GM23338 (cell line): ENCODE measurements around the gene ALDH1A1.

Experiments used
- CREB1 ChIP-seq: fragments of 250-450 bp; sonication (Bioruptor Pico); IDR thresholded peaks from 2 replicates; pipeline ENCODE4 v1.5.0; 2020; ENCODE audit warnings: low read depth, mild to moderate bottlenecking, moderate library complexity
- JUNB ChIP-seq: IDR thresholded peaks from one replicate; pipeline ENCODE4 v1.6.1; 2016; ENCODE audit warnings: antibody characterized with exemption; ENCODE audit not compliant: unreplicated experiment
- POLR2AphosphoS5 ChIP-seq: IDR thresholded peaks from 2 replicates; pipeline ENCODE4 v1.6.1; 2016; ENCODE audit warnings: antibody characterized with exemption, low read depth
- ZNF331 ChIP-seq: fragments of 250-450 bp; sonication (Bioruptor Pico); IDR thresholded peaks from 2 replicates; pipeline ENCODE4 v1.5.0; 2020; ENCODE audit warnings: low read depth, mild to moderate bottlenecking, moderate library complexity
- TF ChIP-seq, protein P1 (sequence below), 2 experiments: fragments of 200-600 bp in 1 of 2; sonication (generic) in 1 of 2; conservative IDR thresholded peaks; 2 replicates each; pipeline versions ENCODE4 v1.5.1 to v1.6.1; 2016 to 2017; ENCODE audit warnings: antibody characterized with exemption in 2 of 2, low read depth in 2 of 2, mild to moderate bottlenecking in 2 of 2, moderate library complexity in 1 of 2
- TF ChIP-seq, protein P2 (sequence below): IDR thresholded peaks from 2 replicates; pipeline ENCODE4 v1.6.1; 2016; ENCODE audit warnings: antibody characterized with exemption
- TF ChIP-seq, protein P3 (sequence below): IDR thresholded peaks from one replicate; pipeline ENCODE4 v1.6.1; 2018; ENCODE audit warnings: antibody characterized with exemption; ENCODE audit not compliant: unreplicated experiment

DNA sequence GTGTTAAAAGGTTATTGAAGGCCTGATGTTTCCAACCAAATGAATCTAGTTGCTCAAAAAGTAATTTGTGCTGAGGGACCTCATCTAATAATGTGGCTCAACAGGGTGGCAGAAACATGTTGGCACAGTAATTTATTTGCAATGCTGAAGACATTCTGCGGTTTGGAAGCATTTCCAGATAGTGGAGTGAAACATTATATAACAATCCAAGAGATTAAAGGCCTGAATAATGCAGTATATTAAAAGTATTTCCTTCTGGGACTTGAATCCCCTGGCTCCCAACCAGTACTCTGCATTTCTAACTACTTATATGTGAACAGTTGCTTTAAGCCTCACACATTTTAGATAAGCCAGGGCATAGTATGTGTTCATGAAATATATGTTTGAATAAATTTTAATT lies 25.9 kb upstream of the ALDH1A1 start:
- TF ChIP-seq, protein P1, sequence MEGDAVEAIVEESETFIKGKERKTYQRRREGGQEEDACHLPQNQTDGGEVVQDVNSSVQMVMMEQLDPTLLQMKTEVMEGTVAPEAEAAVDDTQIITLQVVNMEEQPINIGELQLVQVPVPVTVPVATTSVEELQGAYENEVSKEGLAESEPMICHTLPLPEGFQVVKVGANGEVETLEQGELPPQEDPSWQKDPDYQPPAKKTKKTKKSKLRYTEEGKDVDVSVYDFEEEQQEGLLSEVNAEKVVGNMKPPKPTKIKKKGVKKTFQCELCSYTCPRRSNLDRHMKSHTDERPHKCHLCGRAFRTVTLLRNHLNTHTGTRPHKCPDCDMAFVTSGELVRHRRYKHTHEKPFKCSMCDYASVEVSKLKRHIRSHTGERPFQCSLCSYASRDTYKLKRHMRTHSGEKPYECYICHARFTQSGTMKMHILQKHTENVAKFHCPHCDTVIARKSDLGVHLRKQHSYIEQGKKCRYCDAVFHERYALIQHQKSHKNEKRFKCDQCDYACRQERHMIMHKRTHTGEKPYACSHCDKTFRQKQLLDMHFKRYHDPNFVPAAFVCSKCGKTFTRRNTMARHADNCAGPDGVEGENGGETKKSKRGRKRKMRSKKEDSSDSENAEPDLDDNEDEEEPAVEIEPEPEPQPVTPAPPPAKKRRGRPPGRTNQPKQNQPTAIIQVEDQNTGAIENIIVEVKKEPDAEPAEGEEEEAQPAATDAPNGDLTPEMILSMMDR (conservative IDR thresholded peaks at IDR 0.05; ENCODE audit: low read depth in 2 of 2): no peak
- no peak for TF ChIP-seq POLR2AphosphoS5
- TF ChIP-seq, protein P2, sequence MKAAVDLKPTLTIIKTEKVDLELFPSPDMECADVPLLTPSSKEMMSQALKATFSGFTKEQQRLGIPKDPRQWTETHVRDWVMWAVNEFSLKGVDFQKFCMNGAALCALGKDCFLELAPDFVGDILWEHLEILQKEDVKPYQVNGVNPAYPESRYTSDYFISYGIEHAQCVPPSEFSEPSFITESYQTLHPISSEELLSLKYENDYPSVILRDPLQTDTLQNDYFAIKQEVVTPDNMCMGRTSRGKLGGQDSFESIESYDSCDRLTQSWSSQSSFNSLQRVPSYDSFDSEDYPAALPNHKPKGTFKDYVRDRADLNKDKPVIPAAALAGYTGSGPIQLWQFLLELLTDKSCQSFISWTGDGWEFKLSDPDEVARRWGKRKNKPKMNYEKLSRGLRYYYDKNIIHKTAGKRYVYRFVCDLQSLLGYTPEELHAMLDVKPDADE: no peak
- TF ChIP-seq ZNF331: no peak
- TF ChIP-seq, protein P3, sequence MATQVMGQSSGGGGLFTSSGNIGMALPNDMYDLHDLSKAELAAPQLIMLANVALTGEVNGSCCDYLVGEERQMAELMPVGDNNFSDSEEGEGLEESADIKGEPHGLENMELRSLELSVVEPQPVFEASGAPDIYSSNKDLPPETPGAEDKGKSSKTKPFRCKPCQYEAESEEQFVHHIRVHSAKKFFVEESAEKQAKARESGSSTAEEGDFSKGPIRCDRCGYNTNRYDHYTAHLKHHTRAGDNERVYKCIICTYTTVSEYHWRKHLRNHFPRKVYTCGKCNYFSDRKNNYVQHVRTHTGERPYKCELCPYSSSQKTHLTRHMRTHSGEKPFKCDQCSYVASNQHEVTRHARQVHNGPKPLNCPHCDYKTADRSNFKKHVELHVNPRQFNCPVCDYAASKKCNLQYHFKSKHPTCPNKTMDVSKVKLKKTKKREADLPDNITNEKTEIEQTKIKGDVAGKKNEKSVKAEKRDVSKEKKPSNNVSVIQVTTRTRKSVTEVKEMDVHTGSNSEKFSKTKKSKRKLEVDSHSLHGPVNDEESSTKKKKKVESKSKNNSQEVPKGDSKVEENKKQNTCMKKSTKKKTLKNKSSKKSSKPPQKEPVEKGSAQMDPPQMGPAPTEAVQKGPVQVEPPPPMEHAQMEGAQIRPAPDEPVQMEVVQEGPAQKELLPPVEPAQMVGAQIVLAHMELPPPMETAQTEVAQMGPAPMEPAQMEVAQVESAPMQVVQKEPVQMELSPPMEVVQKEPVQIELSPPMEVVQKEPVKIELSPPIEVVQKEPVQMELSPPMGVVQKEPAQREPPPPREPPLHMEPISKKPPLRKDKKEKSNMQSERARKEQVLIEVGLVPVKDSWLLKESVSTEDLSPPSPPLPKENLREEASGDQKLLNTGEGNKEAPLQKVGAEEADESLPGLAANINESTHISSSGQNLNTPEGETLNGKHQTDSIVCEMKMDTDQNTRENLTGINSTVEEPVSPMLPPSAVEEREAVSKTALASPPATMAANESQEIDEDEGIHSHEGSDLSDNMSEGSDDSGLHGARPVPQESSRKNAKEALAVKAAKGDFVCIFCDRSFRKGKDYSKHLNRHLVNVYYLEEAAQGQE: no peak
- no peak for TF ChIP-seq JUNB
- TF ChIP-seq CREB1 (CRISPR knock-in tag): no peak
